GM19438 (cell line): ENCODE measurements around the gene CXCL17.
A peak's percentile ranks its signal among the peaks of the same experiment; 100 is the strongest.

Experiments
- ATAC-seq: cut with Tn5 transposase; IDR thresholded peaks from one replicate; pipeline ENCODE4 v1.9.1; 2021; ENCODE audit warnings: low read depth; ENCODE audit not compliant: unreplicated experiment

The CXCL17 gene

DNA sequence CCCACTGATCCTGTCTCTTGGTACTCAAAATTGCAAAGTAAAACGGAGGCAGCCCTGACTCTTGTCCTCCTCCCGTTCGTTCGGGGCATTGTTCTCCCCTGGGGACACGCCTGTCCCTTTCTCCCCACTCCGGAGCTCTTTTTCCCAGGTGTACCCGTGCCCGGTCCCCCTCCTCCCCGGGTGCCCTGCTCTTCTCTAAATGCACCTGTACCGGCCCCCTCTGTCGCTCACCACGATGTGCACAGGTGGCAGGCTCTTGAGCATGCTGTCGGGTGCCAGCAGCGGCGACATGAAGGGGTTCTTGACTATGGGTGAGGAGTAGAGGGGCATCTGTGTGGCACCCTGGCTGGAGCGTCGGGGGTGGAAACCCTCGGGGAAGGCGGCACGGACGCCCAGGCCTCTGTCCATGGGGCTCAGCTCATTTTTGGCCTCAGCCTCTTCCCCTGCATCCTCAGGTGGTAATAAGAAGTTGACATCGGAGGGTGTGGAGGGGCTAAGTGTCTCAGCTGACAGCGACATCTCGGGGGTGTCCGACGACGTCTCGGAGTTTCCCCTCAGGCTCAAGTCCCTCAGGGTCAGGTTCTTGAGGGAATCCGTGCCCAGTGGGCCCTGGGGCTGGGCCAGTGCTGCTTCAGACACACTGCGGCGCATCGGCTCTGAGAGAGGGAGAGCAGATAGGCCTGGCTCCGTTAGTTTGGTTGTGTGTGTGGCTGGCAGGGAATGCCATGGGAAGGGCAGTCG lies 40.2 kb downstream of the CXCL17 start:
- ATAC-seq: no peak

DNA sequence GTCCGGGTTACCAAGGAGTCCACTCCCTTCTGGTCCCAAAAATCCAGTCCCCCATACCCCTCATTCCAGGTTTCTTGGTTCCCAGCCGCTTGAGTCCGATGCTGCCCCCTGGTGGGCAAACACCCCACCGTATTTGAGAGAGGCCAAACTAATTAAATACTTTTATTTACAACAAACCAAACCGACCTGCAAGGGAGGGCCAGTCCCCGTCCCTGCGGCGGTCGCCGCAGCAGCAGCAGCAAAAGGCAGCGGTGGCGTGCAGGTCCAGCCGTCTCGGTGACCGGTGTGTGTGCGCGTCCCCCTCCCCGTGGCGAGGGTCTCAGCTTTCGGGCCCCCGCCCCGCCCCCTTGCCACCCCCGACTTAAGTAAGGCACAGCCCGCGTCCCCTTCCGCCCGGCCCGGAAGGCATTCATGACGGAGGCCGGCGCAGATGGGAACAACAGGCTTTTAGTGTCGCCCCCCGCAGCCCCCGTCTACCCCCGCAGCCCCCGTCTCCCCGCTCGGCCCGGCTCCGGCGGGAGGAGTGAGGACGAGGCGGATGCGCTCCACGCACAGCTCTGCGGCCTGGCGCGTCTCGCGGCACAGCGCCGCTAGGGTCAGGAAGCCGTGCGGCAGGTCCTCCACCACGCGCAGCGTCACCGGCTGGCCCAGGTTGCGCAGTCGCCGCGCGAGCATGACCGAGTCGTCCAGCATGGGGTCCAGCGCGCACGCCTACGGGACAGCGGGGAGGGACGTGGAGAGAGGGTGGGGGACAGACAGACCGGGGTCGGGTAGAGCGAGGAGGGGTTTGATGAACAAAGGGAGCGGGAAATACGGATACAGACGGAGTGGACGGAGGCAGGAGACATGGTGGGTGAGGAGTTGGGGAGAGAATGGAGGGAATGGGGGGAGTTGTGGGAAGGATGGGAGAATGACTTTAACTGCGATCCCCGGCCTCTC lies 41.1 kb downstream of the CXCL17 start:
- no peak for ATAC-seq

DNA sequence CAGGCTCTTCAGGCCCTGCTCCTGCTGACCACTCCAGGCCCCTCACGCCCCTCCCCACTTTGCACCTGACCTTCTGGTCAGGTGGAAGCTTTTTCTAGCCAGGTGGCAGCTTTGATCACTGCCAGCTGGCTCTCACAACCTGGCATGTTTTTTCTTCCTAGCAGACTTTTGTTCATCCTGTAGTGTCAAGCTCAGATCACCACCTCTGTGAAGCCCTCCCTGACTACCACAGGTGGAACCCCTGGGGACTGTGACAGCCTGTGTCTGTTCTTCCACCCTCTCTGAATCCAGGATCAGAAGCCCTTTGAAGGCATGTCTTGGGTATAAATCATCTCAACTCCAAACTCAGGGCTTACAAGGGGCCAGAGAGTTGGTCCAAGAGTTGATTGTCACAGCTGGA lies 42.3 kb downstream of the CXCL17 start:
- no peak for ATAC-seq

GRCh38 chr19:42397263-42398166 lies 45.2 kb downstream of the CXCL17 start:
- ATAC-seq: no peak

- ATAC-seq: peak; percentile 88
Measured at GRCh38 chr19:42396381-42397262, 46.1 kb downstream of the CXCL17 start.

GRCh38 chr19:42394751-42395150 lies 48.0 kb downstream of the CXCL17 start:
- ATAC-seq: no peak

- ATAC-seq: no peak
Measured at GRCh38 chr19:42392165-42392564, 50.6 kb downstream of the CXCL17 start.

GRCh38 chr19:42389899-42390298 lies 52.8 kb downstream of the CXCL17 start, which contains the start of gene CNFN:
Gene CNFN (minus strand): TSS chr19:42390297. CDS start chr19:42389037, 1,260 bp downstream.
- ATAC-seq: no peak

- no peak for ATAC-seq
Measured at GRCh38 chr19:42388851-42389489, 53.8 kb downstream of the CXCL17 start.

DNA sequence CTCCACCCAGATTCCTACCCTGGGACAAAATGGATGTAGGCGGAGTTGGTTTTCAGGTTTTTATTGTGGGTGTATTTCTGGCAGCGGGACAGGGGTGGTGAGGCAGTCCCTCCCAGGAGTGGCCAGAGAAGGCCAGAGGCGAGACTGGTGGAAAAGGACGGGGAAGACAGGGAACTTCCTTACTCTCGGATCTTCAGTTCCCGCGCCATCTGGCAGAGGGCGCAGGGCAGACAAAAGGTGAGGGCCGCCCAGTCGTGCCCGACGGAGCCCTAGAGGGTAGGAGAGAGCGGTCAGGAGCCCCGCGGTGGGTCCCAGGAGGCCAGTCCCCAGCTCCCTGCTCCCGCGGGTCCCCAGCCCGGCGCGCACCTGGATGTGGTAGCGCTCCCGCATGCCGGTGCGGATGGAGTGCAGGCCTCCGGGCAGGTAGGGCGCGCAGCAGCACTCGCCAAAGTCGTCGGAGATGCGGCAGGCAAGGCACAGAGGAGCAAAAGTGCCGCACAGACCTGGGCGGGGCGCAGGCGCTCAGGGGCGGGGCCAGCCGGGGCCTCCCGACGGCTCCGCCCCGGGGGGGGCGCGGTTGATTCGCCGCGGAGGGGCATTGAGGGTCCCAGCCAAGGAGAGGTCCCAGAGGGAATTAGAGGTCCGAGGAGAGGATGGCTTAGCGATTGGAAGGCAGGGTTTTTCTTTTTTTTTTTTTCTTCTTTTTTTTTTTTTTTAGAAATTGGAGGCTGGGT lies 55.6 kb downstream of the CXCL17 start:
- ATAC-seq: peak; percentile 56

GRCh38 chr19:42380155-42380554 lies 62.6 kb downstream of the CXCL17 start:
- no peak for ATAC-seq
